Fibroblast of pulmonary artery (primary cell): ENCODE results near the gene DNMT3A.

Experiments used
- DNase-seq: peaks from one replicate; pipeline ENCODE4 v3.0.0-alpha.2; 2010; ENCODE audit warnings: low read depth
- H3K4me3 ChIP-seq: replicated peaks from 2 replicates; pipeline ENCODE4 v1.5.1; 2011; ENCODE audit warnings: low read depth, mild to moderate bottlenecking, control low read depth, low read length, moderate library complexity
- TF ChIP-seq, protein P1 (sequence below): IDR thresholded peaks from 2 replicates; pipeline ENCODE4 v1.5.1; 2011; ENCODE audit warnings: mild to moderate bottlenecking, control low read depth, low read length, inconsistent platforms; ENCODE audit errors: missing control alignments

The DNMT3A gene

DNA sequence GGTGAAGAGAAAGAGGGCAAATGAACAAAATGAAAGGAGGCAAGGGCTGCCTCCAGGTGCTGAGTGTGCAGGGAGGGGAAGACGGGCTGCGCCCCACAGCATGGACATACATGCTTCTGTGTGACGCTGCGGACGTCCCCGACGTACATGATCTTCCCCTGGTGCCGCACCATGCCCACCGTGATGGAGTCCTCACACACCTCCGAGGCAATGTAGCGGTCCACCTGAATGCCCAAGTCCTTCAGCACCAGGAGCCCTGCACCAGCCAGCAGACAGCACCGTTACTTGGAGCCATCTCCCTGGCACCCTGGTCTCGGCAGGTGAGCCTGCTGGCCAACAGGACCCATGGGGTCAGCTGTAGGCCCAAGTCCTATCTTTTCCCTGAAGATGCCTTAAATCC lies 100.3 kb downstream of the DNMT3A start:
- no peak overlapping the region for H3K4me3 ChIP-seq
- no peak for DNase-seq
- TF ChIP-seq, protein P1, sequence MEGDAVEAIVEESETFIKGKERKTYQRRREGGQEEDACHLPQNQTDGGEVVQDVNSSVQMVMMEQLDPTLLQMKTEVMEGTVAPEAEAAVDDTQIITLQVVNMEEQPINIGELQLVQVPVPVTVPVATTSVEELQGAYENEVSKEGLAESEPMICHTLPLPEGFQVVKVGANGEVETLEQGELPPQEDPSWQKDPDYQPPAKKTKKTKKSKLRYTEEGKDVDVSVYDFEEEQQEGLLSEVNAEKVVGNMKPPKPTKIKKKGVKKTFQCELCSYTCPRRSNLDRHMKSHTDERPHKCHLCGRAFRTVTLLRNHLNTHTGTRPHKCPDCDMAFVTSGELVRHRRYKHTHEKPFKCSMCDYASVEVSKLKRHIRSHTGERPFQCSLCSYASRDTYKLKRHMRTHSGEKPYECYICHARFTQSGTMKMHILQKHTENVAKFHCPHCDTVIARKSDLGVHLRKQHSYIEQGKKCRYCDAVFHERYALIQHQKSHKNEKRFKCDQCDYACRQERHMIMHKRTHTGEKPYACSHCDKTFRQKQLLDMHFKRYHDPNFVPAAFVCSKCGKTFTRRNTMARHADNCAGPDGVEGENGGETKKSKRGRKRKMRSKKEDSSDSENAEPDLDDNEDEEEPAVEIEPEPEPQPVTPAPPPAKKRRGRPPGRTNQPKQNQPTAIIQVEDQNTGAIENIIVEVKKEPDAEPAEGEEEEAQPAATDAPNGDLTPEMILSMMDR, result no peak

- no peak overlapping the region for H3K4me3 ChIP-seq
- TF ChIP-seq, protein P1, result no peak
- no peak for DNase-seq
Measured at GRCh38 chr2:25240636-25241035, 101.1 kb downstream of the DNMT3A start.

GRCh38 chr2:25238920-25239319 lies 102.8 kb downstream of the DNMT3A start:
- DNase-seq, result no peak
- TF ChIP-seq, protein P1, result no peak

GRCh38 chr2:25237764-25238163 lies 104.0 kb downstream of the DNMT3A start:
- no peak overlapping the region for H3K4me3 ChIP-seq
- DNase-seq, result no peak
- TF ChIP-seq, protein P1, result no peak

More at GRCh38 chr2:25238920-25239319, 102.8 kb downstream of the DNMT3A start:
- H3K4me3 ChIP-seq, result no peak overlapping the region

- DNase-seq, result no peak
- TF ChIP-seq, protein P1, result no peak
- no peak overlapping the region for H3K4me3 ChIP-seq
Measured at GRCh38 chr2:25236736-25237135, 105.0 kb downstream of the DNMT3A start.

DNA sequence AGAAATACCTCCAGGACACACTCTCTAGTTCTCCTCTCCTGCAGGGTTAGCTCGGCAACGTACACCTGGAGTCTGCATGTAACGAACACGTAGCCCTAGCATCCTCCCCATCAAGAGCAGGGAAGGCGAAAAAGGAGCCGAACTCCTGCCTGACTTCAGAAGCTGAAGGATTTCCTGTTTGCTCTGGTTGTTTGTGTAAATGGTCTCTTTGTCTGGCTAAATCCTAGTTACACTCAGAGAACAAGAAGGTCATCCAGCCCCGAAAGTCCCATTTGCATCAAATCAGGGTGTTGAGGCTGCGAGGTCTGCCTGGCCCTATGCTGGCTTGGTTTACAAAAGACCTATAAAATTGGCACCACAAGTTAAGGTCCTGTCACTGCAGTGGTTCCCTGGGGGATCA lies 107.0 kb downstream of the DNMT3A start:
- TF ChIP-seq, protein P1, result no peak
- DNase-seq, result no peak
- H3K4me3 ChIP-seq, result no peak overlapping the region

- TF ChIP-seq, protein P1, result no peak
- no peak overlapping the region for H3K4me3 ChIP-seq
- DNase-seq, result no peak
Measured at GRCh38 chr2:25233916-25234605, 107.7 kb downstream of the DNMT3A start.
